ENCODE data around the gene MCEE.

MCEE gene

GRCh38 chr2:71066856-71067255 lies 63.2 kb downstream of the MCEE start:
- no peak for TF ChIP-seq JUND (IDR thresholded peaks at IDR 0.05; ENCODE audit: low read depth)
- in situ Hi-C loops (cut with HindIII; ENCODE audit: low pct_unique_long_range_greater_than_20kb, low sequenced_read_pairs) = no loop called here
- DNase-seq (ENCODE audit: low read depth in 1 of 2, low spot score in 1 of 2) = peak in 1 of 2 experiments; percentile 41

DNA sequence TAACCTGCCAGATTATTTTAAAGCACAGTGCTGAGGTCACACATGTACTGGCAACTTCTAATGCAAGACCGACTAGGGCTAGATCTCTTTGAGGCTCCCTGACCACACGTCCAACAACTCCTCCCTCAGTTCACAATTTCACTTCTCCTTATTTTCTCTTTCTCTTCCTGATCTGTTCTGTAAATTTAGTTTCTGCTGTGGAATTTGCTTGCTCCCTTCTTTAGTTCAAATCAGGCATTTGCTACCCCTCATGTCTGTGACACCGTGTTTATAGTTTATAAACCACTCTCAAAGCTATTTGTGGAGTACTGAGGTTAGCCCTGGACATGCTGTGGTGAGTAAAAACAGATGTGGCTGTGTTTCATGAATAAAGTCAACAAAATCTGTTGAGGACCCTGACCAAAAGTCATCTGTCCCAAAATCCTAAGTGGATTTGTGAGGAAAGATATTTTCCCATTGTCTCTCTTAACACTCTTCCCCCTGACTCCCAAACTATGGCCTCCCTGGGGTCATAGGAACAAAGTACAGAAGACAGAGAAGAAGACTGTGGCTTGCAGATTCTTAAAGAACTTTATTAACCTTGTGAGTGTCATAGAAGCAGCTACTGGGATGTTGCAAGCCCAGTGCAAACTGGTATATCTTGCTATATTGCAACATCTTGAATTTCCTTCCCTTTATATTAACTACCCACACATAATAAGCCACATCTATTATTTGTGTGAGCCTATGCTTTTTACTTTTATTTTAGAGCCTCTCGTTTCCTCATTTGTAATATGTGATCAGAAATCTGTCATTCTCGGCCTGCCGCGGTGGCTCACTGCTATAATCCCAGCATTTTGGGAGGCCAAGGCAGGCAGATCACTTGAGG lies 65.0 kb downstream of the MCEE start:
- TF ChIP-seq JUND (IDR thresholded peaks at IDR 0.05; ENCODE audit: low read depth) = no peak
- peak in 1 of 2 experiments; percentile 36 for DNase-seq (ENCODE audit: low read depth in 1 of 2, low spot score in 1 of 2)
- in situ Hi-C loops (cut with HindIII; ENCODE audit: low pct_unique_long_range_greater_than_20kb, low sequenced_read_pairs) = no loop called here

- DNase-seq (ENCODE audit: low read depth in 1 of 2, low spot score in 1 of 2) = peak in 1 of 2 experiments; percentile 63
- in situ Hi-C loops (cut with HindIII; ENCODE audit: low pct_unique_long_range_greater_than_20kb, low sequenced_read_pairs) = no loop called here
- TF ChIP-seq JUND (IDR thresholded peaks at IDR 0.05; ENCODE audit: low read depth) = no peak
Measured at GRCh38 chr2:71064110-71064611, 65.9 kb downstream of the MCEE start.

DNA sequence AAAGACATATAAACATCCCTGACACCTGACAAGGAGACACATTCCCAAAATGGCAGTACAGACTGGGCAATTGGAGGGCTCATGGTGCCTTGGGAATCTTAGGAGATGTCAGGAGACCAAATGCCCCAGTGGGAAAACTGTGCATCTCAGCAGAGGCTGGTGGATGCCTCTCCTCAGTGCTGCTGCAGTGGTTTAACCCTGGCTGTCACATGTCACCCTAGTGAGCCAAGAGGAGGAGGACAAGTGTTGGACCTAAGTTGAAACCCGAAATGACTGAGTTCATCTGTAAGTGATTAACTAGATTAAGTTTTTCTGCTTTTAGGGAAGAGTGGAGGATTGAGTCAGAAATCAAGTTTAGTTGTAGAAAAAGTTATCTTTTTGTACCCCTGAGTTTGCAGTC lies 66.8 kb downstream of the MCEE start:
- no peak for DNase-seq (ENCODE audit: low read depth in 1 of 2, low spot score in 1 of 2)
- no peak for TF ChIP-seq JUND (IDR thresholded peaks at IDR 0.05; ENCODE audit: low read depth)
- in situ Hi-C loops (cut with HindIII; ENCODE audit: low pct_unique_long_range_greater_than_20kb, low sequenced_read_pairs) = no loop called here

- in situ Hi-C loops (cut with HindIII; ENCODE audit: low pct_unique_long_range_greater_than_20kb, low sequenced_read_pairs) = no loop called here
- no peak for DNase-seq (ENCODE audit: low read depth in 1 of 2, low spot score in 1 of 2)
- TF ChIP-seq JUND (IDR thresholded peaks at IDR 0.05; ENCODE audit: low read depth) = no peak
Measured at GRCh38 chr2:71060871-71061270, 69.2 kb downstream of the MCEE start.

GRCh38 chr2:71060211-71060610 lies 69.8 kb downstream of the MCEE start:
- in situ Hi-C loops (cut with HindIII; ENCODE audit: low pct_unique_long_range_greater_than_20kb, low sequenced_read_pairs) = no loop called here
- no peak for TF ChIP-seq JUND (IDR thresholded peaks at IDR 0.05; ENCODE audit: low read depth)
- DNase-seq (ENCODE audit: low read depth in 1 of 2, low spot score in 1 of 2) = no peak
